Right lobe of liver (tissue), 4 donors: Measurements from ENCODE around the gene TPBGL.

Experiments
- POLR2A ChIP-seq: fragments of 450-650 bp; IDR thresholded peaks from one replicate; pipeline ENCODE4 v1.6.1; 2017; ENCODE audit warnings: antibody characterized with exemption, mild to moderate bottlenecking
- TF ChIP-seq, protein P1 (sequence below), 4 donors: fragments of 200-600 bp in 3 of 4; fragments of 450-650 bp in 1 of 4; IDR thresholded peaks; one replicate each; pipeline versions ENCODE4 v1.5.1 to v1.8.0; 2016 to 2022; ENCODE audit warnings: antibody characterized with exemption in 4 of 4, mild to moderate bottlenecking in 2 of 4
- donor health status: DM: no; HTN: no; CAD: no.
- donor health status: DM: no; HTN: no; CAD: no.
- donor health status: DM: no; HTN: yes; CAD: no.

DNA sequence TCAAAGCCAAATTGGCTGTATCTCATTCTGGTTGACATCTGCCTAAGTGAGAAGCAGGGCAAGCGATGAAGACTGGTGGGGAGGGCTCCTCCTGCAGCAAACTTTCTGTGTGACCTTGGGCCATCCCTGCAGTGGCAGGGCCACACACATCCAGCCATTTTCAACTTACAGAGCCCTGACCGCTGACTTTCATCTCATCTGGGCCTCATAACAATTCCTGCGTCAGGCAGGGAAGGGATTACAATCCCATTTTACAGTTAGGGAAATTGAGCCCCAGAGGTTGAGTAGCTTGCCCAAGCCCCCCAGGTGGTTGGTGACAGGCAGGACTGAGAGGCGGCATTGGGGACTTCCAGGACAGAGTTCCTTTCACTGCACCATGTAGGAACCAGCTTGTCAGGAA, 21.9 kb downstream of the TPBGL start:
- TF ChIP-seq, protein P1, sequence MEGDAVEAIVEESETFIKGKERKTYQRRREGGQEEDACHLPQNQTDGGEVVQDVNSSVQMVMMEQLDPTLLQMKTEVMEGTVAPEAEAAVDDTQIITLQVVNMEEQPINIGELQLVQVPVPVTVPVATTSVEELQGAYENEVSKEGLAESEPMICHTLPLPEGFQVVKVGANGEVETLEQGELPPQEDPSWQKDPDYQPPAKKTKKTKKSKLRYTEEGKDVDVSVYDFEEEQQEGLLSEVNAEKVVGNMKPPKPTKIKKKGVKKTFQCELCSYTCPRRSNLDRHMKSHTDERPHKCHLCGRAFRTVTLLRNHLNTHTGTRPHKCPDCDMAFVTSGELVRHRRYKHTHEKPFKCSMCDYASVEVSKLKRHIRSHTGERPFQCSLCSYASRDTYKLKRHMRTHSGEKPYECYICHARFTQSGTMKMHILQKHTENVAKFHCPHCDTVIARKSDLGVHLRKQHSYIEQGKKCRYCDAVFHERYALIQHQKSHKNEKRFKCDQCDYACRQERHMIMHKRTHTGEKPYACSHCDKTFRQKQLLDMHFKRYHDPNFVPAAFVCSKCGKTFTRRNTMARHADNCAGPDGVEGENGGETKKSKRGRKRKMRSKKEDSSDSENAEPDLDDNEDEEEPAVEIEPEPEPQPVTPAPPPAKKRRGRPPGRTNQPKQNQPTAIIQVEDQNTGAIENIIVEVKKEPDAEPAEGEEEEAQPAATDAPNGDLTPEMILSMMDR (IDR thresholded peaks at IDR 0.05): no peak
- TF ChIP-seq POLR2A: no peak
